Uterus (tissue), 2 donors: ENCODE measurements around the gene JAML.

Experiments used
- POLR2A ChIP-seq, 2 donors: fragments of 450-650 bp; IDR thresholded peaks; one replicate each; pipeline ENCODE4 v1.6.1; 2016; ENCODE audit warnings: antibody characterized with exemption in 2 of 2, mild to moderate bottlenecking in 1 of 2, moderate library complexity in 1 of 2
- TF ChIP-seq, protein P1 (sequence below), 4 experiments: fragments of 200-600 bp in 2 of 4; fragments of 450-650 bp in 2 of 4; sonication (generic) in 2 of 4; IDR thresholded peaks; one replicate each; pipeline ENCODE4 v1.5.1; 2016 to 2019; ENCODE audit warnings: antibody characterized with exemption in 4 of 4, mild to moderate bottlenecking in 2 of 4, moderate library complexity in 1 of 4

DNA sequence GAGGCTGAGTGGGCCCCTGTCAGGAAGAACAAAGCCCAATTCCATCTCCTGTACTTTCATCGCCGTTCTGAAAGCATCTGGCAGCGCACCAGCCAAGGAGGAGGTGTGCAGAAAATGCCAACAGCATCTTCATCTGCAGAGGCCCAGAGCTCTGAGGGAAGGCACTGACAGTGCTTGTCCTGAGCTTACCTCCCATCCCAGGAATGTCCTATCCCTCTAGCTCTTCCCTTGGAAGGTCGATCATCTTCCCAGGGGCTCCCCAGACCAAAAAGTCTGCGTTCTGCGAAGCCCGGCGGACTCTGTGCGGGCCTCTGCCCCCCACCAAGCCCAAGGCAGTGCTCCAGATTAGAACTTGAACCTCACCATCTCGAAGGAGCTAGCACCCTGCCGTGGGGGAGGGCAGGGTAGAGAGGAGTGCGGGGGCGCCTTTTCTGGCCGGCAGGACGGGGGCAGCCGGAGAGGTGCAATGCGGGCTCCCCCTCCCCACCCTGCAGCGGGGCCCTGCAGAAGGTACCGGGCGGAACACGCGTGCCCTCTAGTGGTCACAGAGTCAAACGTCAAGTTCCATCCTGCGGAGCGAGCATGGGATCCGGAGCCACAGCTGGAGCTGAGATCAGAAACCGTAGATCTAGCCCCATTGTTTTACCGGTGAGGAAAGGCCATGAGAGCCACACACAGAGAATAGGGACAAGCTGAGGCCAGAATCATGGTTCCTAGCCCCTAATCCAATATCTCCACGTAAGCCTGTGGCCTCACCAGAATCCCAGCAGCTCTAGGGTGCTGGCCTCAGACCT lies 53.3 kb downstream of the JAML start:
- TF ChIP-seq, protein P1, sequence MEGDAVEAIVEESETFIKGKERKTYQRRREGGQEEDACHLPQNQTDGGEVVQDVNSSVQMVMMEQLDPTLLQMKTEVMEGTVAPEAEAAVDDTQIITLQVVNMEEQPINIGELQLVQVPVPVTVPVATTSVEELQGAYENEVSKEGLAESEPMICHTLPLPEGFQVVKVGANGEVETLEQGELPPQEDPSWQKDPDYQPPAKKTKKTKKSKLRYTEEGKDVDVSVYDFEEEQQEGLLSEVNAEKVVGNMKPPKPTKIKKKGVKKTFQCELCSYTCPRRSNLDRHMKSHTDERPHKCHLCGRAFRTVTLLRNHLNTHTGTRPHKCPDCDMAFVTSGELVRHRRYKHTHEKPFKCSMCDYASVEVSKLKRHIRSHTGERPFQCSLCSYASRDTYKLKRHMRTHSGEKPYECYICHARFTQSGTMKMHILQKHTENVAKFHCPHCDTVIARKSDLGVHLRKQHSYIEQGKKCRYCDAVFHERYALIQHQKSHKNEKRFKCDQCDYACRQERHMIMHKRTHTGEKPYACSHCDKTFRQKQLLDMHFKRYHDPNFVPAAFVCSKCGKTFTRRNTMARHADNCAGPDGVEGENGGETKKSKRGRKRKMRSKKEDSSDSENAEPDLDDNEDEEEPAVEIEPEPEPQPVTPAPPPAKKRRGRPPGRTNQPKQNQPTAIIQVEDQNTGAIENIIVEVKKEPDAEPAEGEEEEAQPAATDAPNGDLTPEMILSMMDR (IDR thresholded peaks at IDR 0.05), result peak; percentile 82 to 88 (median 85)
- TF ChIP-seq POLR2A (IDR thresholded peaks at IDR 0.05), result no peak
